Heart left ventricle (tissue), 16 donors: ENCODE measurements around the gene VAMP3. TPM values are rescaled to one million over a fixed set of nuclear protein-coding genes. Genes with fewer than 3 reads are reported as not detected.

Experiments used
- ATAC-seq, 4 donors: fragments of 200-7000 bp; cut with Tn5 transposase; one replicate each; pipeline ENCODE4 v1.9.1; 2020 to 2022; ENCODE audit warnings: moderate library complexity in 4 of 4, mild to moderate bottlenecking in 3 of 4, moderate number of reproducible peaks in 1 of 4
- DNase-seq, 5 donors: peaks; one replicate each; pipeline ENCODE4 v3.0.0-alpha.2; 2020
- H3K27ac ChIP-seq, 12 donors: fragments of 200-600 bp; sonication (generic) in 4 of 12; one replicate each; pipeline versions ENCODE4 v1.5.0 to v1.8.0; 2016 to 2022; ENCODE audit warnings: mild to moderate bottlenecking in 2 of 12
- H3K27me3 ChIP-seq, 9 donors: fragments of 200-600 bp; sonication (generic) in 2 of 9; one replicate each; pipeline versions ENCODE4 v1.5.1 to v1.8.0; 2016 to 2022; ENCODE audit warnings: mild to moderate bottlenecking in 3 of 9
- H3K36me3 ChIP-seq, 9 donors: fragments of 200-600 bp; sonication (generic) in 2 of 9; one replicate each; pipeline versions ENCODE4 v1.5.0 to v1.8.0; 2018 to 2022; ENCODE audit warnings: mild to moderate bottlenecking in 2 of 9
- H3K4me1 ChIP-seq, 12 donors: fragments of 200-600 bp; sonication (generic) in 4 of 12; one replicate each; pipeline versions ENCODE4 v1.5.0 to v1.8.0; 2016 to 2022; ENCODE audit warnings: mild to moderate bottlenecking in 3 of 12
- H3K4me3 ChIP-seq, 12 donors: fragments of 200-600 bp; sonication (generic) in 4 of 12; one replicate each; pipeline versions ENCODE4 v1.5.0 to v1.8.0; 2017 to 2022; ENCODE audit warnings: mild to moderate bottlenecking in 9 of 12, moderate library complexity in 4 of 12
- H3K9me3 ChIP-seq, 12 donors: fragments of 200-600 bp; sonication (generic) in 4 of 12; one replicate each; pipeline versions ENCODE4 v1.5.0 to v1.8.0; 2016 to 2022; ENCODE audit warnings: mild to moderate bottlenecking in 1 of 12
- POLR2A ChIP-seq, 2 donors: fragments of 450-650 bp; IDR thresholded peaks; one replicate each; pipeline ENCODE4 v1.6.1; 2017; ENCODE audit warnings: antibody characterized with exemption in 2 of 2, mild to moderate bottlenecking in 2 of 2, moderate library complexity in 2 of 2
- WGBS, 4 donors: extraction: QIAGEN DNeasy Blood & Tissue Kit in 2 of 4; methylation state at CpG; one replicate each; pipeline versions ENCODE4 v1.1.5 to v1.1.7; 2013 to 2018; 5-methylcytosine and 5-hydroxymethylcytosine counted together
- intact Hi-C, 10 donors: fragments of 100-400 bp; cut with DNase I; formaldehyde crosslinking; loops; one replicate each; pipeline versions ENCODE4 v1.11.1 to v1.14.2; 2022
- polyA plus RNA-seq, 2 donors: library from polyadenylated mRNA; stranded (reverse); fragments of 200-250 nt; gene quantifications; one replicate each; pipeline ENCODE4 v1.2.3, GENCODE V29; 2013
- total RNA-seq, 9 donors: library from RNA; depleted of rRNA in 2 of 9; stranded (reverse); fragments of >200 nt in 2 of 9; fragmentation: NEBNext Ultra II Directional in 3 of 9; extraction: Animal tissue kit (Norgen Biotek cat#: 25700) in 3 of 9; gene quantifications; one replicate each; pipeline versions ENCODE4 v1.1.0 to v1.2.4, GENCODE V29; 2016 to 2023
- TF ChIP-seq, protein P1 (sequence below), 12 donors: fragments of 200-600 bp; sonication (generic) in 4 of 12; IDR thresholded peaks; one replicate each; pipeline versions ENCODE4 v1.5.0 to v1.8.0; 2018 to 2022; ENCODE audit warnings: antibody characterized with exemption in 12 of 12, mild to moderate bottlenecking in 5 of 12
- donor health status: ischemic (EF 13 %, LVEDD 7.1; RV severe dilation, severe dysfunction).
- donor health status: healthy with polysubstance abuse.
- donor health status: DM: no; HTN: yes; CAD: no.
- donor health status: DM: no; HTN: no; CAD: no.
- donor health status: ischemic (EF 25% LVEDD 6.9; RV normal size, moderate dysfunction).
- donor health status: ischemic (EF 25% LVEDD 5.7; RV mildly dilated, moderate dysfunction).
- donor health status: healthy.
- donor health status: DM: yes; HTN: yes; CAD: no.
- donor health status: ischemic (EF 35%, LVEDD 5.7; RV mildly dilated, moderate dysfunction).
- donor health status: nonischemic (EF 11% LVEDD 7.7; RV severe dilation, severe dysfunction).
- donor health status: DM: yes; HTN: yes; CAD: no.
- donor health status: PGD.
- donor health status: ischemic (EF 29% LVEDD 5.4; RV normal size, mild dysfunction).
- donor health status: nonischemic (EF 23%, LVEDD 6.1; RV moderate dilation, normal function).

Gene VAMP3
- total and polyA plus RNA-seq, 11 donors: 40.2 to 100 (median 70.9) TPM

DNA sequence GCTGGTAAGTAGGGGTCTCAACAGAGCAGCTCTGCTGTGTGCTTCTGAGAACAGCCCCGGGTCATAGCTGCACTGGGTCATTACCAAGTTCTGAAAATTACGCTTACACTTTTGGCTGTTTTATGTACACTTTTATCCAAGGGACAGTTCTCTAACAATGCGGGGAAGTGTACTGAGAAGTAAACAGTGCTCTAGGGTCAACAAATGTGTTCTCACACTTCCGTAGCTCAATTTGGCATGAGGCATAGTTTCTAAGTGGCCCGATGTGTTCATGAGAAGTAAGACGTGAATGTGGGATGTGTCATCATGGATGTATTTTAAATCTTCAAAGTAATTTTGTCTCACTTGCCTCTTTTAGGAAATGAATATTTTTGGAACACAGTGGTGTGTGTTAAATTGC, 10.9 kb upstream of the VAMP3 start:
- no peaks in the 10 kb centered on the region for H3K27me3 ChIP-seq
- intact Hi-C loops: no loop called here
- ATAC-seq: no peak
- 73 to 86% (median 79%) methylated on average over 6 of the region's 6 CpGs for WGBS, 4 donors
- no peak for DNase-seq
- TF ChIP-seq, protein P1, sequence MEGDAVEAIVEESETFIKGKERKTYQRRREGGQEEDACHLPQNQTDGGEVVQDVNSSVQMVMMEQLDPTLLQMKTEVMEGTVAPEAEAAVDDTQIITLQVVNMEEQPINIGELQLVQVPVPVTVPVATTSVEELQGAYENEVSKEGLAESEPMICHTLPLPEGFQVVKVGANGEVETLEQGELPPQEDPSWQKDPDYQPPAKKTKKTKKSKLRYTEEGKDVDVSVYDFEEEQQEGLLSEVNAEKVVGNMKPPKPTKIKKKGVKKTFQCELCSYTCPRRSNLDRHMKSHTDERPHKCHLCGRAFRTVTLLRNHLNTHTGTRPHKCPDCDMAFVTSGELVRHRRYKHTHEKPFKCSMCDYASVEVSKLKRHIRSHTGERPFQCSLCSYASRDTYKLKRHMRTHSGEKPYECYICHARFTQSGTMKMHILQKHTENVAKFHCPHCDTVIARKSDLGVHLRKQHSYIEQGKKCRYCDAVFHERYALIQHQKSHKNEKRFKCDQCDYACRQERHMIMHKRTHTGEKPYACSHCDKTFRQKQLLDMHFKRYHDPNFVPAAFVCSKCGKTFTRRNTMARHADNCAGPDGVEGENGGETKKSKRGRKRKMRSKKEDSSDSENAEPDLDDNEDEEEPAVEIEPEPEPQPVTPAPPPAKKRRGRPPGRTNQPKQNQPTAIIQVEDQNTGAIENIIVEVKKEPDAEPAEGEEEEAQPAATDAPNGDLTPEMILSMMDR (IDR thresholded peaks at IDR 0.05): no peak
- TF ChIP-seq POLR2A (IDR thresholded peaks at IDR 0.05): no peak
- H3K27ac ChIP-seq: no peak overlapping the region
- H3K36me3 ChIP-seq: no peaks in the 10 kb centered on the region
- no peaks in the 10 kb centered on the region for H3K4me1 ChIP-seq
- no peak overlapping the region for H3K4me3 ChIP-seq
- H3K9me3 ChIP-seq: no peaks in the 10 kb centered on the region

DNA sequence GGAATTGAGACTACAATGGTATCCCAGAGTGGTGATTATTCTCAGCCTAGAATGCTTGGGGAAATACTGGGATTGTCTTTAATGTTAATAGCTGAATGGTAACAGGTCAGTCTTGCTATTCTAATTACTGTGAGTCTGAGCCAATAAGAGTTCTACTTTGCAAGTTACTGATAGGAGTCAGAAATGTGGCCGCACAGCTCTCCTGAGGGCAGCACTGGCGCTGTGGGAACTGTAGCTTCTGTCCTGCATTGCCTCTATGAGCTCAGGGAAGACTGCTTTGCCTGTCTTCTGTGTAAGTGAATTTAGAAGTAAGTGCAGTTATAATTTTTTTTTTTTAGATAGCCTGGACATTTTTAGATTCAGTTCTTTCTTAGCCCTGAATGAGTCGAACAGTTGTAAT, 10.0 kb upstream of the VAMP3 start:
- WGBS, 4 donors: 73 to 79% (median 78%) methylated on average over 3 of the region's 3 CpGs
- H3K27ac ChIP-seq: no peak overlapping the region

DNA sequence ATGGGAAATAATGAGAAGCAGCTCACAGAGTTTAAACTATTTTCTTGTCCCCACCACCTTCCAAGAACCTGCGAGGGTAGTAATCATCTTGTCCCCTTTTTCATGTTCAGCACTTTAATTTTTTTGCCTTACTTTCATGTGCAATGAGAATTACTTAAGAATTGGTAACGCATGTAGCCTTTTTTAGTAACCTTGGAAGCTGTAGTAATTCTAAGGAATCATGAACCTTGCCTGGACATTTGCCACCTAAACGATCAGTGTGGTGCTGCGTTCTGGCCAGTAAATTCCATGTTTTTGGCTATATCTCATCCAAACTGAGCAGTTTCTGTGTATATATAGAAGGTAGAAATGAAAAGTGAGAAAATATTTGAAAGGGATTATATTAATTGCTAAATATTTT, 3.9 kb upstream of the VAMP3 start:
- no peaks in the 10 kb centered on the region for H3K27me3 ChIP-seq
- no peaks in the 10 kb centered on the region for H3K36me3 ChIP-seq
- no peak overlapping the region for H3K27ac ChIP-seq
- H3K9me3 ChIP-seq: no peaks in the 10 kb centered on the region
- 86 to 92% (median 89%) methylated on average over 4 of the region's 4 CpGs for WGBS, 4 donors
- DNase-seq: no peak
- H3K4me3 ChIP-seq: no peak overlapping the region
- H3K4me1 ChIP-seq: peaks cover 2 to 13% (median 4%) of the 10 kb centered on the region in 12 donors
- no peak for ATAC-seq
- intact Hi-C loops: no loop called here
- TF ChIP-seq, protein P1 (IDR thresholded peaks at IDR 0.05): no peak
- no peak for TF ChIP-seq POLR2A (IDR thresholded peaks at IDR 0.05)

More for the DNA sequence above, 10.0 kb upstream of the VAMP3 start:
- Histone ChIP-seq H3K4me3 (no peak overlapping the region), H3K27me3 (no peaks in the 10 kb centered on the region), H3K9me3 (no peaks in the 10 kb centered on the region), H3K4me1 (no peaks in the 10 kb centered on the region), H3K36me3 (no peaks in the 10 kb centered on the region)
- DNase-seq (no peak), ATAC-seq (peak in 1 of 4 donors; percentile 45)
- intact Hi-C loops: no loop called here
- no peak for TF ChIP-seq POLR2A (IDR thresholded peaks at IDR 0.05)
- TF ChIP-seq, protein P1 (IDR thresholded peaks at IDR 0.05): no peak

DNA sequence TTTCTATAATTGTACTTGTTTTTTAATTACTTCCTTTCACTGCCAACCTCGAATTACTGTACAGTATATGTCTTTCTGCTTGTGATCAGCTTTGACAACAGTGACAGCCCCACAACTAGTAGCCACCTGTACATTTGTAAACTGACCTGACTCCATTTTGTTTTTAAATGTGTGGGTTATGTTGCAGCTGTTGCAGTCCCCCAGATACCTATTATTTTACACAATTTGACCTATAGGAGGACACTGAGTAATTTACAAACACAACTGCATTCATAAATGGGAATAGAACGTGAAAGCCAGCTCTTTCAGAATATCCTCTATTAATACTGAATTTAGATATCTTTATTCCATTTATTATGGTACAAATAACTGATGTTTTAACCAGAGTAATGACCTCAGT, 2.5 kb upstream of the VAMP3 start:
- no peak overlapping the region for H3K4me3 ChIP-seq
- no peaks in the 10 kb centered on the region for H3K27me3 ChIP-seq
- no peaks in the 10 kb centered on the region for H3K9me3 ChIP-seq
- no peak for ATAC-seq
- H3K36me3 ChIP-seq: peaks cover 0 to 10% (median 7%) of the 10 kb centered on the region in 9 donors
- H3K27ac ChIP-seq: no peak overlapping the region
- WGBS, 4 donors: 66 to 71% (median 69%) methylated on average over 2 of the region's 2 CpGs
- intact Hi-C loops: no loop called here
- DNase-seq: no peak
- TF ChIP-seq POLR2A (IDR thresholded peaks at IDR 0.05): no peak
- TF ChIP-seq, protein P1 (IDR thresholded peaks at IDR 0.05): no peak
- peaks cover 3 to 27% (median 13%) of the 10 kb centered on the region in 12 donors for H3K4me1 ChIP-seq
